ENCODE measurements around the gene HS3ST5. TPM values are rescaled to one million over a fixed set of nuclear protein-coding genes. Genes with fewer than 3 reads are reported as not detected.

HS3ST5 gene
- total and polyA plus RNA-seq, 2 donors (not counting 1 experiment from before 2014, with no cell fraction given): under 0.01 TPM; not detected in 1

- H2AFZ ChIP-seq (ENCODE audit: low read length): no peak overlapping the region
These were observed 163.4 kb downstream of the HS3ST5 start for GRCh38 chr6:114179411-114179810.

GRCh38 chr6:114176726-114177125, 166.1 kb downstream of the HS3ST5 start:
- H3K27me3 ChIP-seq (ENCODE audit: control insufficient read depth, insufficient read depth, low read length): no peaks in the 10 kb centered on the region
- H3K4me1 ChIP-seq (ENCODE audit: control insufficient read depth, extremely low read depth, insufficient read depth, low read length): no peaks in the 10 kb centered on the region
- H4K20me1 ChIP-seq (ENCODE audit: control insufficient read depth, extremely low read depth, insufficient read depth, low read length): no peaks in the 10 kb centered on the region
- H2AFZ ChIP-seq (ENCODE audit: low read length): no peak overlapping the region
- H3K4me3 ChIP-seq (replicated peaks in 1 of 4; ENCODE audit: control extremely low read depth in 1 of 4, insufficient read depth in 1 of 4, low read depth in 3 of 4, low read length in 4 of 4): no peak overlapping the region
- H3K27ac ChIP-seq (ENCODE audit: insufficient read depth, low read length): no peak overlapping the region
- no peak overlapping the region for H3K4me2 ChIP-seq (ENCODE audit: extremely low read depth, insufficient read depth, low read length)
- no peak for DNase-seq (ENCODE audit: low read depth in 2 of 2)
- H3K9ac ChIP-seq (ENCODE audit: insufficient read depth, low read length): no peak overlapping the region
- TF ChIP-seq EZH2 (IDR thresholded peaks at IDR 0.05; ENCODE audit: low read length, missing control alignments): no peak
- no peak for TF ChIP-seq CTCF (conservative IDR thresholded peaks at IDR 0.05 in 1 of 2, IDR thresholded peaks at IDR 0.05 in 1 of 2; ENCODE audit: low read depth in 1 of 2, low read length in 2 of 2)
- no peaks in the 10 kb centered on the region for H3K79me2 ChIP-seq (ENCODE audit: control insufficient read depth, insufficient read depth, low read length)
- no peaks in the 10 kb centered on the region for H3K9me3 ChIP-seq (ENCODE audit: control insufficient read depth, insufficient read depth, low read depth, low read length)
- H3K36me3 ChIP-seq (ENCODE audit: control insufficient read depth, insufficient read depth, low read length): no peaks in the 10 kb centered on the region

More at GRCh38 chr6:114179411-114179810, 163.4 kb downstream of the HS3ST5 start:
- H3K4me2 ChIP-seq (ENCODE audit: extremely low read depth, insufficient read depth, low read length): no peak overlapping the region
- no peaks in the 10 kb centered on the region for H3K79me2 ChIP-seq (ENCODE audit: control insufficient read depth, insufficient read depth, low read length)
- H3K36me3 ChIP-seq (ENCODE audit: control insufficient read depth, insufficient read depth, low read length): no peaks in the 10 kb centered on the region
- H3K9ac ChIP-seq (ENCODE audit: insufficient read depth, low read length): no peak overlapping the region
- no peaks in the 10 kb centered on the region for H3K27me3 ChIP-seq (ENCODE audit: control insufficient read depth, insufficient read depth, low read length)
- H3K4me1 ChIP-seq (ENCODE audit: control insufficient read depth, extremely low read depth, insufficient read depth, low read length): no peaks in the 10 kb centered on the region
- no peak overlapping the region for H3K27ac ChIP-seq (ENCODE audit: insufficient read depth, low read length)
- no peak overlapping the region for H3K4me3 ChIP-seq (replicated peaks in 1 of 4; ENCODE audit: control extremely low read depth in 1 of 4, insufficient read depth in 1 of 4, low read depth in 3 of 4, low read length in 4 of 4)
- H4K20me1 ChIP-seq (ENCODE audit: control insufficient read depth, extremely low read depth, insufficient read depth, low read length): no peaks in the 10 kb centered on the region
- no peak for DNase-seq (ENCODE audit: low read depth in 2 of 2)
- H3K9me3 ChIP-seq (ENCODE audit: control insufficient read depth, insufficient read depth, low read depth, low read length): no peaks in the 10 kb centered on the region
- TF ChIP-seq CTCF (conservative IDR thresholded peaks at IDR 0.05 in 1 of 2, IDR thresholded peaks at IDR 0.05 in 1 of 2; ENCODE audit: low read depth in 1 of 2, low read length in 2 of 2) (no peak), EZH2 (IDR thresholded peaks at IDR 0.05; ENCODE audit: low read length, missing control alignments) (no peak)

- no peak overlapping the region for H2AFZ ChIP-seq (ENCODE audit: low read length)
These were observed 170.1 kb downstream of the HS3ST5 start for GRCh38 chr6:114172576-114173260.

More at GRCh38 chr6:114172576-114173260, 170.1 kb downstream of the HS3ST5 start:
- Histone ChIP-seq H3K4me3 (replicated peaks in 1 of 4; ENCODE audit: control extremely low read depth in 1 of 4, insufficient read depth in 1 of 4, low read depth in 3 of 4, low read length in 4 of 4) (no peak overlapping the region), H3K36me3 (ENCODE audit: control insufficient read depth, insufficient read depth, low read length) (no peaks in the 10 kb centered on the region), H3K27me3 (ENCODE audit: control insufficient read depth, insufficient read depth, low read length) (no peaks in the 10 kb centered on the region), H3K4me2 (ENCODE audit: extremely low read depth, insufficient read depth, low read length) (no peak overlapping the region), H3K9ac (ENCODE audit: insufficient read depth, low read length) (no peak overlapping the region), H3K4me1 (ENCODE audit: control insufficient read depth, extremely low read depth, insufficient read depth, low read length) (no peaks in the 10 kb centered on the region), H4K20me1 (ENCODE audit: control insufficient read depth, extremely low read depth, insufficient read depth, low read length) (no peaks in the 10 kb centered on the region), H3K79me2 (ENCODE audit: control insufficient read depth, insufficient read depth, low read length) (no peaks in the 10 kb centered on the region), H3K27ac (ENCODE audit: insufficient read depth, low read length) (no peak overlapping the region), H3K9me3 (ENCODE audit: control insufficient read depth, insufficient read depth, low read depth, low read length) (no peaks in the 10 kb centered on the region)
- TF ChIP-seq CTCF (conservative IDR thresholded peaks at IDR 0.05 in 1 of 2, IDR thresholded peaks at IDR 0.05 in 1 of 2; ENCODE audit: low read depth in 1 of 2, low read length in 2 of 2): no peak
- no peak for TF ChIP-seq EZH2 (IDR thresholded peaks at IDR 0.05; ENCODE audit: low read length, missing control alignments)
- no peak for DNase-seq (ENCODE audit: low read depth in 2 of 2)

All from fibroblast of lung (primary cell).